NT2/D1 (cell line): ENCODE results near the gene SV2A.
"Not testable (repeated sequence)": the region's sequence is repeated elsewhere in the genome, so short reads cannot be mapped to it uniquely, and the experiment has no call there.

Experiments
- DNase-seq: peaks from one replicate; pipeline ENCODE4 v3.0.0-alpha.2; 2011; ENCODE audit warnings: low read depth, low spot score
- H3K27me3 ChIP-seq: 2 replicates; pipeline ENCODE4 v1.6.0; 2011; ENCODE audit warnings: mild to moderate bottlenecking; ENCODE audit not compliant: insufficient read length, insufficient read depth
- H3K36me3 ChIP-seq: 2 replicates; pipeline ENCODE4 v1.6.1; 2011; ENCODE audit warnings: mild to moderate bottlenecking, low read length, mixed read lengths; ENCODE audit not compliant: insufficient read depth, insufficient read length
- H3K4me1 ChIP-seq: 2 replicates; pipeline ENCODE4 v1.5.1; 2011; ENCODE audit not compliant: insufficient read depth, insufficient read length
- H3K4me3 ChIP-seq: 2 replicates; pipeline ENCODE4 v1.5.1; 2011; ENCODE audit warnings: low read depth; ENCODE audit not compliant: insufficient read length
- H3K9ac ChIP-seq: 2 replicates; pipeline ENCODE4 v1.6.0; 2011; ENCODE audit warnings: low read depth; ENCODE audit not compliant: insufficient read length
- H3K9me3 ChIP-seq: 2 replicates; pipeline ENCODE4 v1.5.1; 2011; ENCODE audit warnings: mild to moderate bottlenecking, low read length; ENCODE audit not compliant: insufficient read depth
- SUZ12 ChIP-seq: IDR thresholded peaks from 2 replicates; pipeline ENCODE4 v1.6.1; 2011; ENCODE audit not compliant: insufficient read length, insufficient read depth; ENCODE audit errors: extremely low read depth
- YY1 ChIP-seq: IDR thresholded peaks from 2 replicates; pipeline ENCODE4 v1.6.1; 2011; ENCODE audit not compliant: insufficient read length, insufficient read depth
- ZNF274 ChIP-seq: IDR thresholded peaks from 2 replicates; pipeline ENCODE4 v1.6.1; 2011; ENCODE audit warnings: mild to moderate bottlenecking, low read depth, low read length

The SV2A gene

GRCh38 chr1:149896575-149896974 lies 21.1 kb downstream of the SV2A start:
- H3K9me3 ChIP-seq = peaks cover 12% of the 10 kb centered on the region; the same call in 1 of the 2 replicates
- no peak for DNase-seq
- no peaks in the 10 kb centered on the region for H3K27me3 ChIP-seq
- no peak for TF ChIP-seq ZNF274
- no peaks in the 10 kb centered on the region for H3K36me3 ChIP-seq
- no peaks in the 10 kb centered on the region for H3K4me1 ChIP-seq
- H3K4me3 ChIP-seq = no peak overlapping the region
- no peak overlapping the region for H3K9ac ChIP-seq

- TF ChIP-seq SUZ12 = no peak
- no peak for TF ChIP-seq ZNF274
- no peak for TF ChIP-seq YY1
- H3K9me3 ChIP-seq = no peaks in the 10 kb centered on the region
- no peaks in the 10 kb centered on the region for H3K4me1 ChIP-seq
- H3K36me3 ChIP-seq = no peaks in the 10 kb centered on the region
- no peaks in the 10 kb centered on the region for H3K27me3 ChIP-seq
- no peak for DNase-seq
- H3K9ac ChIP-seq = peak overlapping the region; percentile 80
- peak overlapping the region; percentile 64 for H3K4me3 ChIP-seq
These were observed 28.7 kb downstream of the SV2A start for GRCh38 chr1:149888999-149889289.

GRCh38 chr1:149888247-149888998 lies 29.2 kb downstream of the SV2A start:
- Histone ChIP-seq H3K27me3 (no peaks in the 10 kb centered on the region), H3K9ac (peak overlapping the region; percentile 80), H3K4me1 (no peaks in the 10 kb centered on the region), H3K36me3 (no peaks in the 10 kb centered on the region), H3K4me3 (peak overlapping the region; percentile 64), H3K9me3 (no peaks in the 10 kb centered on the region)
- DNase-seq = peak; percentile 95
- TF ChIP-seq ZNF274 = no peak
- TF ChIP-seq SUZ12 = no peak
- peak; percentile 64 for TF ChIP-seq YY1

- no peak for TF ChIP-seq SUZ12
- no peak for TF ChIP-seq ZNF274
- no peak for TF ChIP-seq YY1
- Histone ChIP-seq H3K36me3 (no peaks in the 10 kb centered on the region), H3K9ac (peak overlapping the region; percentile 97), H3K4me1 (no peaks in the 10 kb centered on the region), H3K9me3 (no peaks in the 10 kb centered on the region), H3K27me3 (no peaks in the 10 kb centered on the region), H3K4me3 (peak overlapping the region; percentile 64)
- peak; percentile 97 for DNase-seq
These were observed 30.0 kb downstream of the SV2A start for GRCh38 chr1:149887456-149888246.

GRCh38 chr1:149887196-149887455 lies 30.5 kb downstream of the SV2A start:
- not testable (repeated sequence) for H3K27me3 ChIP-seq, H3K4me1 ChIP-seq, H3K36me3 ChIP-seq, DNase-seq, H3K9me3 ChIP-seq
- H3K4me3 ChIP-seq = peak overlapping the region; percentile 64
- peak overlapping the region; percentile 97 for H3K9ac ChIP-seq

- DNase-seq = peak; percentile 99
- no peaks in the 10 kb centered on the region for H3K4me1 ChIP-seq
- H3K9ac ChIP-seq = peak overlapping the region; percentile 97
- H3K4me3 ChIP-seq = peak overlapping the region; percentile 64
- no peaks in the 10 kb centered on the region for H3K27me3 ChIP-seq
- no peaks in the 10 kb centered on the region for H3K9me3 ChIP-seq
- TF ChIP-seq ZNF274 = no peak
- no peak for TF ChIP-seq SUZ12
- no peak for TF ChIP-seq YY1
- no peaks in the 10 kb centered on the region for H3K36me3 ChIP-seq
These were observed 31.0 kb downstream of the SV2A start for GRCh38 chr1:149886396-149887195.

GRCh38 chr1:149886121-149886395 lies 31.6 kb downstream of the SV2A start:
- H3K4me1 ChIP-seq, H3K36me3 ChIP-seq, DNase-seq, H3K27me3 ChIP-seq, H3K9me3 ChIP-seq: not testable (repeated sequence)
- H3K4me3 ChIP-seq = peak overlapping the region; percentile 64
- peak overlapping the region; percentile 90 for H3K9ac ChIP-seq
